Esophagus squamous epithelium (tissue), 4 donors: Measurements from ENCODE around the gene FBXO24.

Source experiments
- CTCF ChIP-seq, 6 experiments: fragments of 450-650 bp in 4 of 6; fragments of 200-600 bp in 2 of 6; sonication (generic) in 2 of 6; IDR thresholded peaks; one replicate each; pipeline ENCODE4 v1.5.1; 2016 to 2019; ENCODE audit warnings: antibody characterized with exemption in 6 of 6, mild to moderate bottlenecking in 4 of 6, moderate library complexity in 4 of 6
- POLR2A ChIP-seq, 4 donors: fragments of 450-650 bp; IDR thresholded peaks; one replicate each; pipeline ENCODE4 v1.6.1; 2017; ENCODE audit warnings: antibody characterized with exemption in 4 of 4, mild to moderate bottlenecking in 4 of 4, moderate library complexity in 3 of 4

GRCh38 chr7:100577103-100577502, 9.0 kb upstream of the FBXO24 start:
- TF ChIP-seq POLR2A (IDR thresholded peaks at IDR 0.05) (no peak), CTCF (IDR thresholded peaks at IDR 0.05) (no peak)
